OCI-LY3 (cell line): ENCODE data around the gene NIFK.

Experiments used
- H2AFZ ChIP-seq: fragments of 200-600, 300-600 bp; shearing (Covaris generic); 2 replicates; pipeline ENCODE4 v1.6.0; 2014; ENCODE audit warnings: antibody characterized with exemption, low read depth, low read length
- H3K27ac ChIP-seq: fragments of 200-600, 300-600 bp; sonication (generic); 2 replicates; pipeline ENCODE4 v1.5.1; 2014; ENCODE audit warnings: mild to moderate bottlenecking, low read length, moderate library complexity, mixed read lengths
- H3K27me3 ChIP-seq: fragments of 200-600, 300-600 bp; sonication (generic); 2 replicates; pipeline ENCODE4 v1.6.1; 2014; ENCODE audit warnings: low read depth, low read length, mixed read lengths
- H3K36me3 ChIP-seq: fragments of 200-600, 300-600 bp; sonication (generic); replicated peaks from 2 replicates; pipeline ENCODE3; 2014; ENCODE audit warnings: low read depth, low read length, mixed read lengths
- H3K4me1 ChIP-seq: fragments of 300-600, 200-600 bp; sonication (generic); 2 replicates; pipeline ENCODE4 v1.6.1; 2014; ENCODE audit warnings: low read length, mixed read lengths
- H3K4me2 ChIP-seq: fragments of 200-600, 300-600 bp; sonication (generic); 2 replicates; pipeline ENCODE4 v1.6.1; 2014; ENCODE audit warnings: low read length, mixed read lengths
- H3K4me3 ChIP-seq: fragments of 300-600, 200-600 bp; sonication (generic); 2 replicates; pipeline ENCODE4 v1.5.1; 2014; ENCODE audit warnings: antibody characterized with exemption, mild to moderate bottlenecking, low read length, moderate library complexity
- H3K79me2 ChIP-seq: fragments of 300-600, 200-600 bp; shearing (Covaris generic); 2 replicates; pipeline ENCODE4 v1.6.1; 2014; ENCODE audit warnings: mild to moderate bottlenecking, low read length, mixed read lengths
- H3K9ac ChIP-seq: fragments of 300-600, 200-600 bp; shearing (Covaris generic); 2 replicates; pipeline ENCODE4 v1.6.0; 2014; ENCODE audit warnings: mild to moderate bottlenecking, low read length, moderate library complexity
- H3K9me3 ChIP-seq: fragments of 200-600, 300-600 bp; shearing (Covaris generic); 2 replicates; pipeline ENCODE4 v1.6.1; 2014; ENCODE audit warnings: low read length, mixed read lengths; ENCODE audit not compliant: insufficient read depth
- H4K20me1 ChIP-seq: fragments of 200-600, 300-600 bp; sonication (generic); 2 replicates; pipeline ENCODE4 v1.6.1; 2016; ENCODE audit warnings: low read length, mixed read lengths; ENCODE audit not compliant: insufficient read depth
- CTCF ChIP-seq: fragments of 200-600, 300-600 bp; sonication (generic); IDR thresholded peaks from 2 replicates; pipeline ENCODE4 v1.5.1; 2014; ENCODE audit warnings: antibody characterized with exemption, low read length, low read depth
- EZH2phosphoT487 ChIP-seq: fragments of 200-600 bp; shearing (Covaris generic); IDR thresholded peaks from 2 replicates; pipeline ENCODE4 v1.6.1; 2018; ENCODE audit warnings: antibody characterized with exemption, mixed run types, low read depth

NIFK gene

GRCh38 chr2:121688820-121689219 lies 47.9 kb downstream of the NIFK start:
- no peak overlapping the region for H3K4me2 ChIP-seq
- H3K9me3 ChIP-seq: no peaks in the 10 kb centered on the region
- no peaks in the 10 kb centered on the region for H3K79me2 ChIP-seq
- H4K20me1 ChIP-seq: no peaks in the 10 kb centered on the region
- no peaks in the 10 kb centered on the region for H3K27me3 ChIP-seq
- no peak overlapping the region for H3K27ac ChIP-seq
- no peak overlapping the region for H2AFZ ChIP-seq
- TF ChIP-seq EZH2phosphoT487: no peak
- no peak for TF ChIP-seq CTCF
- no peaks in the 10 kb centered on the region for H3K36me3 ChIP-seq
- H3K4me3 ChIP-seq: no peak overlapping the region
- H3K4me1 ChIP-seq: no peaks in the 10 kb centered on the region
- no peak overlapping the region for H3K9ac ChIP-seq

- Histone ChIP-seq H3K27ac (no peak overlapping the region), H3K27me3 (no peaks in the 10 kb centered on the region), H3K4me2 (no peak overlapping the region), H3K79me2 (no peaks in the 10 kb centered on the region), H3K9me3 (peaks cover 13% of the 10 kb centered on the region), H3K4me3 (no peak overlapping the region), H3K4me1 (no peaks in the 10 kb centered on the region), H3K9ac (no peak overlapping the region), H4K20me1 (no peaks in the 10 kb centered on the region), H2AFZ (no peak overlapping the region), H3K36me3 (no peaks in the 10 kb centered on the region)
- TF ChIP-seq CTCF (no peak), EZH2phosphoT487 (no peak)
Measured at GRCh38 chr2:121686902-121687301, 49.8 kb downstream of the NIFK start.

- no peak for TF ChIP-seq CTCF
- no peak for TF ChIP-seq EZH2phosphoT487
- peaks cover 13% of the 10 kb centered on the region for H3K9me3 ChIP-seq
- H4K20me1 ChIP-seq: no peaks in the 10 kb centered on the region
- no peak overlapping the region for H2AFZ ChIP-seq
- no peak overlapping the region for H3K9ac ChIP-seq
- no peaks in the 10 kb centered on the region for H3K79me2 ChIP-seq
- H3K4me3 ChIP-seq: no peak overlapping the region
- no peaks in the 10 kb centered on the region for H3K27me3 ChIP-seq
- no peaks in the 10 kb centered on the region for H3K4me1 ChIP-seq
- no peak overlapping the region for H3K27ac ChIP-seq
- H3K36me3 ChIP-seq: no peaks in the 10 kb centered on the region
- H3K4me2 ChIP-seq: no peak overlapping the region
Measured at GRCh38 chr2:121686218-121686617, 50.5 kb downstream of the NIFK start.

- H4K20me1 ChIP-seq: no peaks in the 10 kb centered on the region
- no peaks in the 10 kb centered on the region for H3K27me3 ChIP-seq
- no peak overlapping the region for H2AFZ ChIP-seq
- H3K4me2 ChIP-seq: no peak overlapping the region
- TF ChIP-seq CTCF (no peak), EZH2phosphoT487 (no peak)
- peaks cover 20% of the 10 kb centered on the region for H3K9me3 ChIP-seq
- no peaks in the 10 kb centered on the region for H3K36me3 ChIP-seq
- H3K79me2 ChIP-seq: no peaks in the 10 kb centered on the region
- H3K27ac ChIP-seq: no peak overlapping the region
- no peak overlapping the region for H3K9ac ChIP-seq
- H3K4me1 ChIP-seq: no peaks in the 10 kb centered on the region
- H3K4me3 ChIP-seq: no peak overlapping the region
Measured at GRCh38 chr2:121682396-121683298, 54.0 kb downstream of the NIFK start.
